SU-DHL-6 (cell line): ENCODE data around the gene EGFL8.
A peak's percentile ranks its signal among the peaks of the same experiment; 100 is the strongest.

ENCODE experiments used
- H2AFZ ChIP-seq: fragments of 200-600 bp; sonication (generic); 2 replicates; pipeline ENCODE4 v1.6.1; 2014; ENCODE audit warnings: low read depth, mild to moderate bottlenecking, moderate library complexity, mixed read lengths, antibody characterized with exemption, low read length; ENCODE audit not compliant: severe bottlenecking
- H3F3A ChIP-seq: fragments of 200-600 bp; shearing (Covaris generic); 2 replicates; pipeline ENCODE4 v1.6.0; 2016; ENCODE audit warnings: antibody characterized with exemption, mild to moderate bottlenecking; ENCODE audit not compliant: insufficient read depth
- H3K27ac ChIP-seq: fragments of 200-600 bp; sonication (generic); 2 replicates; pipeline ENCODE4 v1.5.1; 2016; ENCODE audit warnings: low read depth, mild to moderate bottlenecking, low read length, moderate library complexity, mixed read lengths
- H3K27me3 ChIP-seq: fragments of 200-600 bp; sonication (generic), shearing (Covaris generic); 2 replicates; pipeline ENCODE4 v1.6.0; 2014; ENCODE audit warnings: mild to moderate bottlenecking, low read length
- H3K36me3 ChIP-seq: fragments of 200-600 bp; sonication (generic); 2 replicates; pipeline ENCODE4 v1.6.1; 2014; ENCODE audit warnings: mild to moderate bottlenecking, low read length, mixed read lengths
- H3K4me2 ChIP-seq: fragments of 300-600, 200-600 bp; shearing (Covaris generic), sonication (generic); 2 replicates; pipeline ENCODE4 v1.6.0; 2014; ENCODE audit warnings: low read length, low read depth, mild to moderate bottlenecking; ENCODE audit not compliant: poor library complexity, severe bottlenecking
- H3K4me3 ChIP-seq: fragments of 200-600 bp; sonication (generic); 2 replicates; pipeline ENCODE4 v1.5.1; 2014; ENCODE audit warnings: antibody characterized with exemption, low read length, mild to moderate bottlenecking, mixed read lengths; ENCODE audit not compliant: insufficient read depth, poor library complexity, severe bottlenecking
- H3K79me2 ChIP-seq: fragments of 200-600 bp; sonication (generic); 2 replicates; pipeline ENCODE4 v1.6.1; 2014; ENCODE audit warnings: mild to moderate bottlenecking, low read length, moderate library complexity; ENCODE audit not compliant: insufficient read depth
- H3K9ac ChIP-seq: fragments of 200-600 bp; sonication (generic); 2 replicates; pipeline ENCODE4 v1.7.0; 2014; ENCODE audit warnings: mild to moderate bottlenecking, low read length
- H3K9me2 ChIP-seq: fragments of 200-600 bp; sonication (generic); replicated peaks from 2 replicates; pipeline ENCODE4 v1.6.1; 2014; ENCODE audit warnings: low read length; ENCODE audit not compliant: insufficient read depth
- H3K9me3 ChIP-seq: fragments of 200-600 bp; sonication (generic); 2 replicates; pipeline ENCODE4 v1.6.1; 2014; ENCODE audit warnings: low read length, mixed read lengths; ENCODE audit not compliant: insufficient read depth
- H4K20me1 ChIP-seq: fragments of 200-600 bp; sonication (generic); 2 replicates; pipeline ENCODE4 v1.6.1; 2014; ENCODE audit warnings: low read depth, mild to moderate bottlenecking, antibody characterized with exemption, low read length, moderate library complexity, mixed read lengths
- CTCF ChIP-seq: fragments of 200-600 bp; sonication (generic); IDR thresholded peaks from one replicate; pipeline ENCODE4 v1.5.1; 2017; ENCODE audit warnings: antibody characterized with exemption, mild to moderate bottlenecking, low read length, moderate library complexity; ENCODE audit not compliant: insufficient read depth, poor library complexity, severe bottlenecking
- EZH2phosphoT487 ChIP-seq: fragments of 200-600 bp; sonication (generic), shearing (Covaris generic); conservative IDR thresholded peaks from 2 replicates; pipeline ENCODE4 v1.6.1; 2018; ENCODE audit warnings: mild to moderate bottlenecking, antibody characterized with exemption, low read length, moderate library complexity, mixed read lengths

EGFL8 gene

GRCh38 chr6:32175711-32176475 is 11.5 kb downstream of the EGFL8 start, which contains the start of gene AGPAT1:
Gene AGPAT1, minus strand, starts transcription at chr6:32176084. Its CDS starts 4,588 bp downstream, at chr6:32171496.
- TF ChIP-seq CTCF (no peak), EZH2phosphoT487 (no peak)
- H3K4me3 ChIP-seq = peak within 1 kb of the TSS; percentile 86
- H3K27me3 ChIP-seq = no peaks in the 10 kb centered on the region
- H3K36me3 ChIP-seq = no peaks in the 10 kb centered on the region
- H3K9me2 ChIP-seq = no peaks in the 10 kb centered on the region
- H3K9ac ChIP-seq = peak within 1 kb of the TSS; percentile 88
- peaks cover 31% of the 10 kb centered on the region for H3K79me2 ChIP-seq
- H3K4me2 ChIP-seq = peak within 1 kb of the TSS; percentile 73
- H3K27ac ChIP-seq = peak within 1 kb of the TSS; percentile 81
- no peaks in the 10 kb centered on the region for H3K9me3 ChIP-seq
- no peaks in the 10 kb centered on the region for H4K20me1 ChIP-seq
- H3F3A ChIP-seq = peaks cover 16% of the 10 kb centered on the region
- H2AFZ ChIP-seq = peak within 1 kb of the TSS; percentile 59

- peak overlapping the region; percentile 88 for H3K9ac ChIP-seq
- H3K4me3 ChIP-seq = peak overlapping the region; percentile 86
- peak overlapping the region; percentile 59 for H2AFZ ChIP-seq
- H3K9me2 ChIP-seq = no peaks in the 10 kb centered on the region
- peaks cover 31% of the 10 kb centered on the region for H3K79me2 ChIP-seq
- H3K9me3 ChIP-seq = no peaks in the 10 kb centered on the region
- no peaks in the 10 kb centered on the region for H4K20me1 ChIP-seq
- H3F3A ChIP-seq = peaks cover 16% of the 10 kb centered on the region
- H3K36me3 ChIP-seq = no peaks in the 10 kb centered on the region
- H3K4me2 ChIP-seq = peak overlapping the region; percentile 73
- H3K27ac ChIP-seq = peak overlapping the region; percentile 81
- no peaks in the 10 kb centered on the region for H3K27me3 ChIP-seq
- TF ChIP-seq CTCF (no peak), EZH2phosphoT487 (no peak)
Measured at GRCh38 chr6:32176476-32177182, 12.2 kb downstream of the EGFL8 start.

GRCh38 chr6:32177183-32177787 is 12.9 kb downstream of the EGFL8 start:
- Histone ChIP-seq H2AFZ (peak overlapping the region; percentile 59), H3K27me3 (no peaks in the 10 kb centered on the region), H3F3A (peaks cover 16% of the 10 kb centered on the region), H3K4me3 (peak overlapping the region; percentile 86), H3K9me3 (no peaks in the 10 kb centered on the region), H4K20me1 (no peaks in the 10 kb centered on the region), H3K79me2 (peaks cover 31% of the 10 kb centered on the region), H3K9me2 (no peaks in the 10 kb centered on the region), H3K36me3 (no peaks in the 10 kb centered on the region), H3K27ac (peak overlapping the region; percentile 81), H3K4me2 (peak overlapping the region; percentile 73), H3K9ac (peak overlapping the region; percentile 88)
- no peak for TF ChIP-seq EZH2phosphoT487
- TF ChIP-seq CTCF = no peak
